ENCODE measurements around the gene RIBC2.
"Not testable (repeated sequence)": the region's sequence is repeated elsewhere in the genome, so short reads cannot be mapped to it uniquely, and the experiment has no call there.

GRCh38 chr22:45436871-45437517, 23.5 kb downstream of the RIBC2 start:
- TF ChIP-seq POLR2A (IDR thresholded peaks at IDR 0.05); CTCF (IDR thresholded peaks at IDR 0.05); POLR2AphosphoS5 (IDR thresholded peaks at IDR 0.05); EP300 (IDR thresholded peaks at IDR 0.05; ENCODE audit: low read depth): not testable (repeated sequence)
